ENCODE data around the gene ACAA1. TPM values are rescaled to one million over a fixed set of nuclear protein-coding genes. Genes with fewer than 3 reads are reported as not detected.

The ACAA1 gene
- total and polyA plus RNA-seq, 2 of the 13 experiments (the other 11 are each of a cell fraction or from before 2014, with no cell fraction given), result 60.8 to 188 TPM

GRCh38 chr3:38130631-38131065, 6.3 kb downstream of the ACAA1 start (continued):
- TF ChIP-seq THAP7 (CRISPR knock-in tag; IDR thresholded peaks at IDR 0.05), result no peak
- TF ChIP-seq KDM5B (CRISPR knock-in tag; IDR thresholded peaks at IDR 0.05; ENCODE audit: borderline replicate concordance), result no peak
- TF ChIP-seq KLF15 (CRISPR knock-in tag; IDR thresholded peaks at IDR 0.05; ENCODE audit: borderline replicate concordance), result no peak
- TF ChIP-seq JARID2 (CRISPR knock-in tag; IDR thresholded peaks at IDR 0.05; ENCODE audit: insufficient replicate concordance), result no peak
- no peak for TF ChIP-seq KDM5A (IDR thresholded peaks at IDR 0.05; ENCODE audit: borderline replicate concordance, low read length)
- TF ChIP-seq HIVEP1 (CRISPR knock-in tag; IDR thresholded peaks at IDR 0.05), result no peak
- TF ChIP-seq STAT6 (CRISPR knock-in tag; IDR thresholded peaks at IDR 0.05; ENCODE audit: borderline replicate concordance), result no peak
- no peak for TF ChIP-seq ZNF660 (CRISPR knock-in tag; IDR thresholded peaks at IDR 0.05; ENCODE audit: borderline replicate concordance, low read depth)
- no peak for TF ChIP-seq ZSCAN30 (CRISPR knock-in tag; IDR thresholded peaks at IDR 0.05)
- TF ChIP-seq ZBTB3 (CRISPR knock-in tag; IDR thresholded peaks at IDR 0.05; ENCODE audit: borderline replicate concordance, low read depth), result no peak
- TF ChIP-seq ZNF7 (CRISPR knock-in tag; IDR thresholded peaks at IDR 0.05), result no peak
- TF ChIP-seq HCFC1 (IDR thresholded peaks at IDR 0.05; ENCODE audit: low read depth, low read length), result no peak
- TF ChIP-seq SRSF4 (IDR thresholded peaks at IDR 0.05; ENCODE audit: low read depth, low read length, poor library complexity, severe bottlenecking), result no peak
- no peak for TF ChIP-seq ZNF3 (CRISPR knock-in tag; IDR thresholded peaks at IDR 0.05)
- no peak for TF ChIP-seq ZNF570 (CRISPR knock-in tag; IDR thresholded peaks at IDR 0.05; ENCODE audit: borderline replicate concordance)
- TF ChIP-seq ZNF768 (CRISPR knock-in tag; IDR thresholded peaks at IDR 0.05), result no peak
- no peak for TF ChIP-seq ZNF580 (CRISPR knock-in tag; IDR thresholded peaks at IDR 0.05; ENCODE audit: borderline replicate concordance, low read depth)
- no peak for TF ChIP-seq RFXAP (CRISPR knock-in tag; IDR thresholded peaks at IDR 0.05; ENCODE audit: borderline replicate concordance)
- TF ChIP-seq ISL2 (CRISPR knock-in tag; IDR thresholded peaks at IDR 0.05), result peak; percentile 72
- TF ChIP-seq KMT2B (CRISPR knock-in tag; IDR thresholded peaks at IDR 0.05), result no peak
- no peak for TF ChIP-seq ARID2 (CRISPR knock-in tag; IDR thresholded peaks at IDR 0.05; ENCODE audit: borderline replicate concordance)
- TF ChIP-seq SALL1 (CRISPR knock-in tag; IDR thresholded peaks at IDR 0.05), result peak; percentile 89
- peak; percentile 38; the same call in 1 of the 2 replicates for TF ChIP-seq ZBTB33 (CRISPR knock-in tag; IDR thresholded peaks at IDR 0.05)
- TF ChIP-seq MEF2D (CRISPR knock-in tag; IDR thresholded peaks at IDR 0.05), result peak; percentile 69; the same call in 1 of the 2 replicates
